ENCODE data around the gene AQP5.

The AQP5 gene

GRCh38 chr12:49932533-49933130, 29.0 kb upstream of the AQP5 start:
- no peak for DNase-seq

- DNase-seq, result peak; percentile 55
Observed at GRCh38 chr12:49933796-49934195, 27.9 kb upstream of the AQP5 start.

GRCh38 chr12:49934505-49934904, 27.2 kb upstream of the AQP5 start:
- DNase-seq, result no peak

- DNase-seq, result no peak
Observed at GRCh38 chr12:49936925-49937324, 24.7 kb upstream of the AQP5 start.

GRCh38 chr12:49937639-49938300, 23.9 kb upstream of the AQP5 start:
- DNase-seq, result no peak

GRCh38 chr12:49939307-49939706, 22.4 kb upstream of the AQP5 start:
- DNase-seq, result no peak

- DNase-seq, result no peak
Observed at GRCh38 chr12:49939707-49940106, 22.0 kb upstream of the AQP5 start.

GRCh38 chr12:49941556-49942511, 19.8 kb upstream of the AQP5 start:
- DNase-seq, result no peak

- no peak for DNase-seq
Observed at GRCh38 chr12:49942512-49942893, 19.2 kb upstream of the AQP5 start.

- DNase-seq, result no peak
Observed at GRCh38 chr12:49942921-49943624, 18.6 kb upstream of the AQP5 start.

- no peak for DNase-seq
Observed at GRCh38 chr12:49943625-49943960, 18.1 kb upstream of the AQP5 start.

GRCh38 chr12:49944046-49944445, 17.6 kb upstream of the AQP5 start:
- no peak for DNase-seq

- DNase-seq, result no peak
Observed at GRCh38 chr12:49944718-49945117, 17.0 kb upstream of the AQP5 start.

- DNase-seq, result peak; percentile 71
Observed at GRCh38 chr12:49945394-49946080, 16.1 kb upstream of the AQP5 start.

GRCh38 chr12:49946086-49946485, 15.6 kb upstream of the AQP5 start:
- DNase-seq, result no peak

GRCh38 chr12:49946497-49946896, 15.2 kb upstream of the AQP5 start:
- DNase-seq, result no peak

GRCh38 chr12:49947593-49948226, 14.0 kb upstream of the AQP5 start:
- no peak for DNase-seq

GRCh38 chr12:49948866-49949845, 12.5 kb upstream of the AQP5 start:
- no peak for DNase-seq

- no peak for DNase-seq
Observed at GRCh38 chr12:49949866-49950265, 11.8 kb upstream of the AQP5 start.

GRCh38 chr12:49950273-49951251, 11.1 kb upstream of the AQP5 start, which contains the start of gene AQP2:
Gene AQP2 (plus strand): TSS chr12:49950737. CDS start chr12:49950831, 94 bp downstream.
- DNase-seq, result no peak
